Activated B cell treated with CpG ODN at 0.5 μM for 24 hours (primary cell): ENCODE data around the gene TXNL4B. TPM values are rescaled to one million over a fixed set of nuclear protein-coding genes. Genes with fewer than 3 reads are reported as not detected.

Source experiments
- ATAC-seq: fragments of 200-7000 bp; cut with Tn5 transposase; one replicate; pipeline ENCODE4 v1.10.0; 2021; ENCODE audit warnings: low read depth, mild to moderate bottlenecking, moderate library complexity
- CTCF ChIA-PET: fragments of 350-600 bp; sonication (Branson Sonifier 250); formaldehyde crosslinking; loops from one replicate; lab custom pipeline; 2021; ENCODE audit warnings: antibody characterized with exemption; lab: Charles Lee
- POLR2A ChIA-PET: fragments of 350-600 bp; sonication (Branson Sonifier 250); formaldehyde crosslinking; loops from one replicate; lab custom pipeline; 2021; ENCODE audit warnings: antibody characterized with exemption; lab: Charles Lee
- DNase-seq: peaks from one replicate; pipeline ENCODE4 v3.0.0; 2022
- H3K27ac Mint-ChIP-seq: one replicate; pipeline ENCODE4 v1.8.0; 2020; ENCODE audit warnings: mixed read lengths
- H3K27me3 Mint-ChIP-seq: one replicate; pipeline ENCODE4 v1.8.0; 2021; ENCODE audit warnings: mixed read lengths
- H3K36me3 Mint-ChIP-seq: one replicate; pipeline ENCODE4 v1.8.0; 2021; ENCODE audit warnings: low read depth, mixed read lengths
- H3K4me1 Mint-ChIP-seq: one replicate; pipeline ENCODE4 v1.8.0; 2021; ENCODE audit warnings: mixed read lengths
- H3K4me3 Mint-ChIP-seq: one replicate; pipeline ENCODE4 v1.8.0; 2020; ENCODE audit warnings: mild to moderate bottlenecking, mixed read lengths
- H3K9me3 Mint-ChIP-seq: one replicate; pipeline ENCODE4 v1.8.0; 2020; ENCODE audit warnings: mixed read lengths
- intact Hi-C: fragments of 100-400 bp; cut with micrococcal nuclease; formaldehyde crosslinking; loops from one replicate; pipeline ENCODE4 v1.15.1; 2024
- total RNA-seq: library from RNA; stranded (reverse); gene quantifications from 2 replicates; pipeline ENCODE4 v1.2.3, GENCODE V29; 2022
- TF ChIP-seq, protein P1 (sequence below): fragments of 200-600 bp; IDR thresholded peaks from one replicate; pipeline ENCODE4 v1.8.0; 2022; ENCODE audit warnings: antibody characterized with exemption, mild to moderate bottlenecking

Gene TXNL4B
- total RNA-seq, 1 donor from 2014 or later, result 13.8 TPM

DNA sequence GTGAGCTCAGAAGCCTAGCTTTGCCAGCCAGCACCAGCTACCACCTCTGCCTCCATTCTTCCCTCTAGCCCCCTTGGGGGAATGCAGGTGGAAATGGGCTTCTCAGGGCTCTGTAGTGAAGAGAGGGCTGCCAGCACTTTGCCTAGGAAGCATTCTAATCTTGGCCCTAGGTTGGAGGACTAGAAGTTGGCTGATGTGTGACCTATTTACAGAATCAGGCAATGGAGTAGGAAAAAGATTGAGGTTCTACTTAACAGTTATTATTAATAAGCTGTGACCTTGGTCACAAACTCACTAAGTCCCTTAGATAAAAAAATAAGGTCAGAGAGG, 20.2 kb upstream of the TXNL4B start:
- no peak overlapping the region for H3K27ac Mint-ChIP-seq
- no peaks in the 10 kb centered on the region for H3K27me3 Mint-ChIP-seq
- no peak for DNase-seq
- H3K36me3 Mint-ChIP-seq, result peaks cover 57% of the 10 kb centered on the region
- CTCF ChIA-PET, result no interaction called here
- intact Hi-C loops, result no loop called here
- POLR2A ChIA-PET, result no interaction called here
- no peak overlapping the region for H3K4me3 Mint-ChIP-seq
- H3K9me3 Mint-ChIP-seq, result peaks cover 5% of the 10 kb centered on the region
- TF ChIP-seq, protein P1, sequence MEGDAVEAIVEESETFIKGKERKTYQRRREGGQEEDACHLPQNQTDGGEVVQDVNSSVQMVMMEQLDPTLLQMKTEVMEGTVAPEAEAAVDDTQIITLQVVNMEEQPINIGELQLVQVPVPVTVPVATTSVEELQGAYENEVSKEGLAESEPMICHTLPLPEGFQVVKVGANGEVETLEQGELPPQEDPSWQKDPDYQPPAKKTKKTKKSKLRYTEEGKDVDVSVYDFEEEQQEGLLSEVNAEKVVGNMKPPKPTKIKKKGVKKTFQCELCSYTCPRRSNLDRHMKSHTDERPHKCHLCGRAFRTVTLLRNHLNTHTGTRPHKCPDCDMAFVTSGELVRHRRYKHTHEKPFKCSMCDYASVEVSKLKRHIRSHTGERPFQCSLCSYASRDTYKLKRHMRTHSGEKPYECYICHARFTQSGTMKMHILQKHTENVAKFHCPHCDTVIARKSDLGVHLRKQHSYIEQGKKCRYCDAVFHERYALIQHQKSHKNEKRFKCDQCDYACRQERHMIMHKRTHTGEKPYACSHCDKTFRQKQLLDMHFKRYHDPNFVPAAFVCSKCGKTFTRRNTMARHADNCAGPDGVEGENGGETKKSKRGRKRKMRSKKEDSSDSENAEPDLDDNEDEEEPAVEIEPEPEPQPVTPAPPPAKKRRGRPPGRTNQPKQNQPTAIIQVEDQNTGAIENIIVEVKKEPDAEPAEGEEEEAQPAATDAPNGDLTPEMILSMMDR, result no peak
- no peak for ATAC-seq
- H3K4me1 Mint-ChIP-seq, result no peaks in the 10 kb centered on the region

DNA sequence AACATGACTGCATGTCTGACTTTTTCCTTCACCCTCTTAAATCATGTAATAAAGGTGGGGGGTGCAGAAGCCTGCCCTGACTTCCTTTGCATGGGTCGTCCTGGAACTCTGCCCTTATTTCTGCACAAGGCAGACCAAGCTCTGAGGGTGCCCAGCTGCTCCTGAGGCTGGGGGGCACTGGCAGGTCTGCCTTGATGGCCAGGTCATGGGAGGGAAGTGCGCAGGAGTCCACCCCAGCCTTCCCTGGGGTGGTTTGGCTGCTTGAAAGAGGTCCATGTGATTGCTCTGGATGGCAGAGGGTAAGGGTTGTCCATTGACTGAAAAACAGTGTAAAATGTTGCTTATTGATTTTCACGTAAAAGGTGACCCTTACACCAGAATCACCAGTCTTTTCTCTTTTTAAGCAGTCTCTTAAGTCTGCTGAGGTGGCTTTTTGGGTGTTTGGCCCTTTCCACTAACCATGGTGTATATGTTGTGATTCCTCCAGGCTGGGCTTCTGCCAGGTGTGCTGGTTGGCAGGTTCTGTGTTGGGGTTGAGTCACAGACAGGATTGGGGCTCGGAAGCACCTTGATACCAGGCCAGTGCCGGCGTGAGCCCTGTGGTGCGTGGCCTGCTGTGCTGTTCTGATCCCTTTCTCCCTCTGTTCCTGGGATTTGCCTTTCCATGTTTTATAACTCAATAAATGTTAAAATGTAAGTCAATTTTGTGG, 19.6 kb upstream of the TXNL4B start:
- ATAC-seq, result no peak
- ChIA-PET CTCF (no interaction called here), POLR2A (no interaction called here)
- TF ChIP-seq, protein P1, result no peak
- Mint-ChIP-seq H3K27ac (no peak overlapping the region), H3K36me3 (peaks cover 62% of the 10 kb centered on the region), H3K4me3 (no peak overlapping the region), H3K4me1 (no peaks in the 10 kb centered on the region), H3K9me3 (peaks cover 5% of the 10 kb centered on the region), H3K27me3 (no peaks in the 10 kb centered on the region)
- DNase-seq, result no peak
- intact Hi-C loops, result no loop called here

DNA sequence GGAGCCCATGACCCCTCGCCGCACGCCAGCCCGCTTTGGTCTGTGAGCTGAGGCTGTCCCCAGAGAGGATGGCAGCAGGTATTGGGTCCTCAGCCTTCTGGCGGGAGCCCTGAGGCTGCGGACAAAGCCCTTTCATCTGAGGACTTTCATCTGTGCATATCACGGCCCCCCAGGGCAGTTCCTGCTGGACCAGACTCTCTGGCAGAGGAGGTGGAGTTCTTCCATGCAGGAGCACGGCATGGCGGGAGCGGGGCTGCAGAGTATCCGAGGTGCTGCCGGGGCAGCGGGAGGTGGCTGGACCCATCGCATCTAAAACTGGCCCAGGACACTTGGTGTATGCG, 19.0 kb upstream of the TXNL4B start:
- H3K27ac Mint-ChIP-seq, result no peak overlapping the region
- DNase-seq (no peak), ATAC-seq (no peak)
- H3K4me1 Mint-ChIP-seq, result no peaks in the 10 kb centered on the region
- H3K4me3 Mint-ChIP-seq, result no peak overlapping the region
- peaks cover 68% of the 10 kb centered on the region for H3K36me3 Mint-ChIP-seq
- CTCF ChIA-PET, result no interaction called here
- peaks cover 5% of the 10 kb centered on the region for H3K9me3 Mint-ChIP-seq
- TF ChIP-seq, protein P1, result no peak
- POLR2A ChIA-PET, result no interaction called here
- intact Hi-C loops, result no loop called here
- H3K27me3 Mint-ChIP-seq, result no peaks in the 10 kb centered on the region

DNA sequence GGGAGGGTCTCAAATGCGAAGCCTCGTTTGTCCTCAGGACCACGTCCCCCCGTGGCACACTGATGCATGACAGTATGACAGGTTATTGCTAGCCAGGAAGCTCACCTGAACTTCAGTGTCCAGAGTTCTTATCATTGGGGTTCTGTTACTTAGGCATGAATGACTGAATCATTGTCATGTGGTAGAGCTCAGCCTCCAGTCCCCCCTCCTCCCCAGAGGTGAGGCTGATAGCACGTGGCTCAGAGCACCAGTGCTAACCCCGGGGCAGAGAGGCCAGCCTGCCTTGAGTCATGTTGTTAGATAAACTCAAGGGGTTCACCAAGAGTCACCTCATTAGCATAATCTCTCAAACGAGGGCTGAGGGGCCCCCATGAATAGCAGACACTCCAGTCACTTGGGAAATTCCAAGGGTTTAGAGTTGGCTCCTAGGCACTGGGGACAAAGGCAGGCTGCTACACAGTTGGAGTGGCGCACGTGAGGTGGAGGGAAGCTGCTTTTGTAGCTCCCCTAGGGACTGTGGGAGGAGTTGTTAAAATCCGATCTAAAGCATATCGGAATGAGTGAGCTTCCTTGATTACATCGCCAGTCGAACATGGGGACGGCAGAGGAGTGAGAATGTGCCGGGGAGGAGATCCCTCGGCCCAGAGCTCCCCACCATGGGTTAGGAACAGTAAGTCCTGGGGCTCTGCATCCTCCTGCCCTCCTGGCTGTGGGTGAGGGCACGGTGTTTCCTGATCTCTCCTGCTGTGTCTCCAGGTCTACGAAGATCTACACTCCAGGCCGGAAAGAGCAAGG, 18.4 kb upstream of the TXNL4B start:
- Mint-ChIP-seq H3K27me3 (no peaks in the 10 kb centered on the region), H3K4me1 (no peaks in the 10 kb centered on the region), H3K36me3 (peaks cover 74% of the 10 kb centered on the region), H3K9me3 (peaks cover 5% of the 10 kb centered on the region), H3K27ac (no peak overlapping the region), H3K4me3 (no peak overlapping the region)
- CTCF ChIA-PET, result no interaction called here
- ATAC-seq (no peak), DNase-seq (no peak)
- intact Hi-C loops, result no loop called here
- POLR2A ChIA-PET, result no interaction called here
- TF ChIP-seq, protein P1, result no peak
